ENCODE results near the gene NEMP1. TPM values are rescaled to one million over a fixed set of nuclear protein-coding genes. Genes with fewer than 3 reads are reported as not detected.

The NEMP1 gene
- total and polyA plus RNA-seq, 2 of the 8 experiments (the other 6 are each of a cell fraction or from before 2014, with no cell fraction given), result 30.1 to 43.2 TPM

DNA sequence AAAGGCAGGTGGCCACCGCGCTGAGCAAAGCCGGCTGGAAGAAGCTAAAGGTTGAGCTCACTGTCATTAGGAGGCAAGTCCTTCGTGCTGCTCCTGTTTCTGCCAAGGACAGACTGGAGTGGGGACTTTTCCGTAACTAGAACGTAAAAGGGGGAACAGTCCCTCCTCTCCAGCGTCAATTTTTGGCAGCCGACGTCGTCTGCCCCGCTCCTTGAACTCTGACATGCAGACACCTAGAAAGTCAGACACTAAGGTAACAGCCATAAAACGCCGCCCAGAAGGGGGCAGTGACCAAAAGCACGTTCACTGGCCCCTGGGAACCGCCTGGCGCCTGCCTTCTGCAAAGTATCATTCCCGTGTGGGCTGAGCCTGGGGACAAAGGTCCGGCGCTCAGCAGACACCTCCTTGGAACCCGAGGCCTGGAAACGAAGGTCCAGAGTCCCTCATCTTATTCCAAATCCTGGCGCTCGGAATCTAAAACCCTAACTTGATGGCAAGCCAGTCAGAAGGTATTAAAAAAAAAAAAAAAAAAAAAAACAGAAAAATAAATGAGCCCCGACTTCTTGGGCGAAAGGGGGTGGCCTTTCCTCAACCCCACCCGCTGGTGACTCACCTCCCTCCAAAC lies 48.6 kb upstream of the NEMP1 start (continued):
- TF ChIP-seq RAD21 (IDR thresholded peaks at IDR 0.05 in 1 of 2, conservative IDR thresholded peaks at IDR 0.05 in 1 of 2; ENCODE audit: low read depth in 2 of 2, low read length in 2 of 2), result peak; percentile 21 to 46; a peak in 3 of 4 replicates
- TF ChIP-seq TAF1 (IDR thresholded peaks at IDR 0.05; ENCODE audit: low read depth, low read length), result 0 out of 2 replicates have a peak, but pooled peaks have one; percentile 37
- TF ChIP-seq TBP (IDR thresholded peaks at IDR 0.05; ENCODE audit: low read depth, low read length), result peak; percentile 40; the same call in 1 of the 2 replicates
- TF ChIP-seq KDM4A (IDR thresholded peaks at IDR 0.05; ENCODE audit: low read depth, low read length, severe bottlenecking), result no peak
- peak; percentile 6 for TF ChIP-seq TAF7 (optimal IDR thresholded peaks at IDR 0.05; ENCODE audit: borderline replicate concordance, low read depth, low read length)
- no peak for TF ChIP-seq SRF (IDR thresholded peaks at IDR 0.05; ENCODE audit: low read depth, low read length)
- no peak for TF ChIP-seq TCF12 (IDR thresholded peaks at IDR 0.05; ENCODE audit: low read depth, low read length)
- TF ChIP-seq GABPA (IDR thresholded peaks at IDR 0.05; ENCODE audit: borderline replicate concordance, insufficient read depth, low read length), result no peak
- TF ChIP-seq SP4 (IDR thresholded peaks at IDR 0.05; ENCODE audit: low read length), result no peak
- TF ChIP-seq, protein P1, sequence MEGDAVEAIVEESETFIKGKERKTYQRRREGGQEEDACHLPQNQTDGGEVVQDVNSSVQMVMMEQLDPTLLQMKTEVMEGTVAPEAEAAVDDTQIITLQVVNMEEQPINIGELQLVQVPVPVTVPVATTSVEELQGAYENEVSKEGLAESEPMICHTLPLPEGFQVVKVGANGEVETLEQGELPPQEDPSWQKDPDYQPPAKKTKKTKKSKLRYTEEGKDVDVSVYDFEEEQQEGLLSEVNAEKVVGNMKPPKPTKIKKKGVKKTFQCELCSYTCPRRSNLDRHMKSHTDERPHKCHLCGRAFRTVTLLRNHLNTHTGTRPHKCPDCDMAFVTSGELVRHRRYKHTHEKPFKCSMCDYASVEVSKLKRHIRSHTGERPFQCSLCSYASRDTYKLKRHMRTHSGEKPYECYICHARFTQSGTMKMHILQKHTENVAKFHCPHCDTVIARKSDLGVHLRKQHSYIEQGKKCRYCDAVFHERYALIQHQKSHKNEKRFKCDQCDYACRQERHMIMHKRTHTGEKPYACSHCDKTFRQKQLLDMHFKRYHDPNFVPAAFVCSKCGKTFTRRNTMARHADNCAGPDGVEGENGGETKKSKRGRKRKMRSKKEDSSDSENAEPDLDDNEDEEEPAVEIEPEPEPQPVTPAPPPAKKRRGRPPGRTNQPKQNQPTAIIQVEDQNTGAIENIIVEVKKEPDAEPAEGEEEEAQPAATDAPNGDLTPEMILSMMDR (IDR thresholded peaks at IDR 0.05; ENCODE audit: control extremely low read depth in 1 of 3, insufficient read depth in 1 of 3, low read depth in 1 of 3, low read length in 3 of 3), result peak in 2 of 3 experiments; percentile 39 to 53; a peak in 3 of 4 replicates
- TF ChIP-seq RFX5 (IDR thresholded peaks at IDR 0.05; ENCODE audit: borderline replicate concordance, low read depth, low read length), result no peak
- TF ChIP-seq SIN3A (conservative IDR thresholded peaks at IDR 0.05 in 1 of 2, IDR thresholded peaks at IDR 0.05 in 1 of 2; ENCODE audit: low read depth in 1 of 2, low read length in 2 of 2), result peak in 1 of 2 experiments; percentile 15; a peak in 1 of 4 replicates
- TF ChIP-seq, protein P2, sequence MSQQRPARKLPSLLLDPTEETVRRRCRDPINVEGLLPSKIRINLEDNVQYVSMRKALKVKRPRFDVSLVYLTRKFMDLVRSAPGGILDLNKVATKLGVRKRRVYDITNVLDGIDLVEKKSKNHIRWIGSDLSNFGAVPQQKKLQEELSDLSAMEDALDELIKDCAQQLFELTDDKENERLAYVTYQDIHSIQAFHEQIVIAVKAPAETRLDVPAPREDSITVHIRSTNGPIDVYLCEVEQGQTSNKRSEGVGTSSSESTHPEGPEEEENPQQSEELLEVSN (IDR thresholded peaks at IDR 0.05), result peak; percentile 40; the same call in 1 of the 2 replicates
- TF ChIP-seq KDM1A (IDR thresholded peaks at IDR 0.05; ENCODE audit: borderline replicate concordance, low read length), result no peak
- peak; percentile 43 for TF ChIP-seq SAP30 (IDR thresholded peaks at IDR 0.05; ENCODE audit: insufficient read depth, insufficient replicate concordance, low read length)
- no peak for TF ChIP-seq POLR2AphosphoS5 (IDR thresholded peaks at IDR 0.05; ENCODE audit: low read depth, low read length)
- no peak for TF ChIP-seq EZH2 (IDR thresholded peaks at IDR 0.05; ENCODE audit: low read depth, low read length, severe bottlenecking)
